H9 (cell line): Measurements from ENCODE around the gene STK38. TPM values are rescaled to one million over a fixed set of nuclear protein-coding genes. Genes with fewer than 3 reads are reported as not detected.

Experiments
- DNase-seq: peaks from one replicate; pipeline ENCODE4 v3.0.0-alpha.2; 2017
- H2AFZ ChIP-seq: one replicate; pipeline ENCODE4 v1.6.1; 2013; ENCODE audit warnings: mild to moderate bottlenecking, low read length, control low read depth, moderate library complexity
- H2AK5ac ChIP-seq: 2 replicates; pipeline ENCODE4 v1.6.1; 2013; ENCODE audit warnings: low read length, control low read depth, mixed read lengths; ENCODE audit not compliant: insufficient read length
- H2BK120ac ChIP-seq: one replicate; pipeline ENCODE4 v1.6.1; 2013; ENCODE audit warnings: low read depth, mild to moderate bottlenecking, low read length, control low read depth, inconsistent platforms; ENCODE audit not compliant: poor library complexity, severe bottlenecking
- H2BK12ac ChIP-seq: 2 replicates; pipeline ENCODE4 v1.6.1; 2013; ENCODE audit warnings: low read length, control low read depth, mixed read lengths, low read depth; ENCODE audit not compliant: insufficient read length
- H2BK15ac ChIP-seq: 2 replicates; pipeline ENCODE4 v1.6.1; 2013; ENCODE audit warnings: low read depth, low read length, control low read depth
- H2BK20ac ChIP-seq: one replicate; pipeline ENCODE4 v1.6.1; 2013; ENCODE audit warnings: low read depth, mild to moderate bottlenecking, low read length, control low read depth, inconsistent platforms; ENCODE audit not compliant: poor library complexity, severe bottlenecking
- H2BK5ac ChIP-seq: 2 replicates; pipeline ENCODE4 v1.6.1; 2013; ENCODE audit warnings: low read length, control low read depth, mixed read lengths; ENCODE audit not compliant: insufficient read length
- H3K14ac ChIP-seq: 2 replicates; pipeline ENCODE4 v1.6.1; 2013; ENCODE audit warnings: low read length, control low read depth; ENCODE audit not compliant: insufficient read depth
- H3K18ac ChIP-seq: 2 replicates; pipeline ENCODE4 v1.6.1; 2013; ENCODE audit warnings: low read depth, mild to moderate bottlenecking, mixed read lengths, low read length, control low read depth; ENCODE audit not compliant: insufficient read length
- H3K23ac ChIP-seq: 2 replicates; pipeline ENCODE4 v1.6.1; 2013; ENCODE audit warnings: low read length, control low read depth, mixed read lengths, low read depth; ENCODE audit not compliant: insufficient read length
- H3K23me2 ChIP-seq: 2 replicates; pipeline ENCODE4 v1.6.1; 2013; ENCODE audit warnings: low read depth, mild to moderate bottlenecking, mixed read lengths, low read length, control low read depth; ENCODE audit not compliant: insufficient read length, poor library complexity, severe bottlenecking
- H3K27ac ChIP-seq: 2 replicates; pipeline ENCODE4 v1.5.1; 2013; ENCODE audit warnings: low read length, control low read depth, mixed read lengths, low read depth; ENCODE audit not compliant: insufficient read length
- H3K27me3 ChIP-seq: 2 replicates; pipeline ENCODE4 v1.6.1; 2013; ENCODE audit warnings: low read length, control low read depth, inconsistent platforms; ENCODE audit not compliant: insufficient read depth
- H3K4ac ChIP-seq: 2 replicates; pipeline ENCODE4 v1.6.1; 2013; ENCODE audit warnings: low read depth, mild to moderate bottlenecking, control low read depth, inconsistent platforms, low read length, moderate library complexity
- H3K4me1 ChIP-seq: 2 replicates; pipeline ENCODE4 v1.6.1; 2013; ENCODE audit warnings: low read length, control low read depth, inconsistent platforms; ENCODE audit not compliant: insufficient read depth
- H3K4me2 ChIP-seq: 2 replicates; pipeline ENCODE4 v1.6.1; 2013; ENCODE audit warnings: low read length, control low read depth, mixed read lengths; ENCODE audit not compliant: insufficient read length, insufficient read depth
- H3K56ac ChIP-seq: 2 replicates; pipeline ENCODE4 v1.6.1; 2013; ENCODE audit warnings: low read depth, mild to moderate bottlenecking, mixed read lengths, low read length, control low read depth; ENCODE audit not compliant: insufficient read length
- H3K79me1 ChIP-seq: 2 replicates; pipeline ENCODE4 v1.6.1; 2013; ENCODE audit warnings: low read depth, mild to moderate bottlenecking, moderate library complexity, low read length, control low read depth, inconsistent platforms; ENCODE audit not compliant: insufficient read depth, poor library complexity, severe bottlenecking
- H3K79me2 ChIP-seq: 2 replicates; pipeline ENCODE4 v1.6.1; 2013; ENCODE audit warnings: low read length, control low read depth, inconsistent platforms; ENCODE audit not compliant: insufficient read depth
- H3K9ac ChIP-seq: 2 replicates; pipeline ENCODE4 v1.6.1; 2013; ENCODE audit warnings: low read length, control low read depth, mixed read lengths; ENCODE audit not compliant: insufficient read length; ENCODE audit errors: extremely low read depth
- H3K9me3 ChIP-seq: one replicate; pipeline ENCODE4 v1.6.1; 2013; ENCODE audit warnings: low read depth, low read length, inconsistent platforms; ENCODE audit not compliant: control insufficient read depth
- H3T11ph ChIP-seq: one replicate; pipeline ENCODE4 v1.6.1; 2013; ENCODE audit warnings: mild to moderate bottlenecking, low read length, control low read depth, inconsistent platforms
- H4K20me1 ChIP-seq: one replicate; pipeline ENCODE4 v1.6.1; 2013; ENCODE audit not compliant: control insufficient read depth, insufficient read length, insufficient read depth
- H4K5ac ChIP-seq: 2 replicates; pipeline ENCODE4 v1.6.1; 2013; ENCODE audit warnings: low read depth, mild to moderate bottlenecking, mixed read lengths, low read length, control low read depth; ENCODE audit not compliant: insufficient read length
- H4K8ac ChIP-seq: replicated peaks from 2 replicates; pipeline ENCODE4 v1.6.1; 2013; ENCODE audit warnings: low read length, control low read depth, mixed read lengths, low read depth; ENCODE audit not compliant: insufficient read length
- H4K91ac ChIP-seq: 2 replicates; pipeline ENCODE4 v1.6.1; 2013; ENCODE audit warnings: low read depth, mild to moderate bottlenecking, moderate library complexity, mixed read lengths, low read length, control low read depth; ENCODE audit not compliant: insufficient read length
- H3K27ac Mint-ChIP-seq, 3 experiments: 2 replicates in 2 of 3; 3 replicates in 1 of 3; pipeline ENCODE4 v1.8.0; 2020 to 2021; ENCODE audit warnings: mixed read lengths in 3 of 3, mild to moderate bottlenecking in 1 of 3, moderate library complexity in 1 of 3
- H3K27me3 Mint-ChIP-seq: 2 replicates; pipeline ENCODE4 v1.8.0; 2021; ENCODE audit warnings: low read depth, mild to moderate bottlenecking, moderate library complexity, mixed read lengths
- H3K36me3 Mint-ChIP-seq, 3 experiments: 2 replicates in 2 of 3; 3 replicates in 1 of 3; pipeline ENCODE4 v1.8.0; 2020 to 2021; ENCODE audit warnings: low read depth in 3 of 3, mixed read lengths in 3 of 3; ENCODE audit not compliant: insufficient read depth in 1 of 3
- H3K4me1 Mint-ChIP-seq, 2 experiments: 2 replicates each; pipeline ENCODE4 v1.8.0; 2020; ENCODE audit warnings: mixed read lengths in 2 of 2
- H3K4me3 Mint-ChIP-seq, 2 experiments: 2 replicates in 1 of 2; 3 replicates in 1 of 2; pipeline ENCODE4 v1.8.0; 2020 to 2021; ENCODE audit warnings: mild to moderate bottlenecking in 2 of 2, mixed read lengths in 2 of 2, moderate library complexity in 1 of 2
- H3K9me3 Mint-ChIP-seq, 2 experiments: 2 replicates in 1 of 2; 3 replicates in 1 of 2; pipeline ENCODE4 v1.8.0; 2020; ENCODE audit warnings: mild to moderate bottlenecking in 2 of 2, mixed read lengths in 2 of 2, moderate library complexity in 1 of 2
- CTCF ChIP-seq: fragments of 200-600 bp; sonication (generic); conservative IDR thresholded peaks from 3 replicates; pipeline ENCODE4 v1.8.0; 2021; ENCODE audit warnings: antibody characterized with exemption, mild to moderate bottlenecking
- WGBS: extraction: QIAGEN DNeasy Blood & Tissue Kit; methylation state at CpG from one replicate; pipeline ENCODE4 v1.1.7; 2013; ENCODE audit warnings: missing lambda C conversion rate, low lambda C conversion rate, mixed read lengths; ENCODE audit not compliant: insufficient read length; ENCODE audit errors: extremely low coverage; 5-methylcytosine and 5-hydroxymethylcytosine counted together
- total RNA-seq: library from RNA; stranded (reverse); gene quantifications from 2 replicates; pipeline ENCODE4 v1.2.1, GENCODE V29; 2021

Gene STK38
- total RNA-seq, 1 experiment from 2014 or later = 17.5 TPM

- H3K27me3 Mint-ChIP-seq = peaks cover 5% of the 10 kb centered on the region; the same call in 1 of the 2 replicates
- no peak overlapping the region for H3K4me3 Mint-ChIP-seq
- H4K20me1 ChIP-seq = no peaks in the 10 kb centered on the region
- H3K23ac ChIP-seq = no peak overlapping the region
- H3K27ac ChIP-seq = no peak overlapping the region
- H2BK20ac ChIP-seq = no peak overlapping the region
- H3K14ac ChIP-seq = no peak overlapping the region
- no peak overlapping the region for H4K8ac ChIP-seq
- H2BK5ac ChIP-seq = no peak overlapping the region
- H3K23me2 ChIP-seq = no peaks in the 10 kb centered on the region
- no peak overlapping the region for H3K4me2 ChIP-seq
- H3K79me2 ChIP-seq = no peaks in the 10 kb centered on the region
- H3K27ac Mint-ChIP-seq = peak overlapping the region in 1 of 3 experiments; percentile 34; a peak in 1 of 7 replicates
- no peak overlapping the region for H3K4ac ChIP-seq
- H3K9me3 ChIP-seq = no peaks in the 10 kb centered on the region
- no peak for TF ChIP-seq CTCF
- H2AK5ac ChIP-seq = no peak overlapping the region
- no peak overlapping the region for H3K9ac ChIP-seq
- no peaks in the 10 kb centered on the region for H3K79me1 ChIP-seq
- DNase-seq = no peak
- no peaks in the 10 kb centered on the region for H3K27me3 ChIP-seq
- no peak overlapping the region for H4K91ac ChIP-seq
- no peaks in the 10 kb centered on the region for H3K36me3 Mint-ChIP-seq
- H2BK12ac ChIP-seq = no peak overlapping the region
- no CpG with 5 or more reads among the region's 3 CpGs for WGBS
- no peak overlapping the region for H3K18ac ChIP-seq
- no peak overlapping the region for H2BK120ac ChIP-seq
- no peak overlapping the region for H3K56ac ChIP-seq
- H3K9me3 Mint-ChIP-seq = no peaks in the 10 kb centered on the region
- H4K5ac ChIP-seq = no peak overlapping the region
- peaks cover 3 to 10% of the 10 kb centered on the region in 2 experiments; a peak in 3 of 4 replicates for H3K4me1 Mint-ChIP-seq
- no peak overlapping the region for H2AFZ ChIP-seq
- H2BK15ac ChIP-seq = no peak overlapping the region
- H3T11ph ChIP-seq = no peak overlapping the region
- H3K4me1 ChIP-seq = no peaks in the 10 kb centered on the region
Observed at GRCh38 chr6:36563237-36563927, 16.1 kb upstream of the STK38 start.
